OCI-LY7 (cell line): ENCODE measurements around the gene ARHGEF10L.

Experiments
- EZH2phosphoT487 ChIP-seq: fragments of 200-600 bp; sonication (generic); IDR thresholded peaks from 2 replicates; pipeline ENCODE4 v1.6.1; 2018; ENCODE audit warnings: low read depth, borderline replicate concordance, mild to moderate bottlenecking, mixed run types, antibody characterized with exemption, low read length, moderate library complexity, mixed read lengths
- TF ChIP-seq, protein P1 (sequence below): fragments of 200-600 bp; sonication (generic); conservative IDR thresholded peaks from 2 replicates; pipeline ENCODE4 v1.5.1; 2014; ENCODE audit warnings: mild to moderate bottlenecking, antibody characterized with exemption, low read length, moderate library complexity, mixed read lengths

DNA sequence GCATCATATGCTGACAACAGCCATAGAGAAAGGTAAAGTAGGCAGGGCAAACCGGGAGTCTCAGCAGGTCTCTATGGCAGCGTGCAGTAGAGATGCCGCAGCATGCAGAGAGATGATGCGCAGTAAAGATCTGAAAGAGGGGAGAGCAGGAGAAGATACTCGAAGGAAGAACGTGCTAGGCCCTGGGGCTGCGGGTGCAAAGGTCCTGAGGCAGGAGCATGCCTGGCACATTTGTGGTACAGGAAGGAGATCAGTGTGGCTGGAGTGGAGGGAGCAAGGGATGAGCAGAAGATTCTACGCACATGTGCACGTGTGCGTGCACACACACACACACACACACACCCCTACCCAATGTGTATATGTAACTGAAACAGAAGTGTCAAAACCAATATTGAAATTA, 45.0 kb downstream of the ARHGEF10L start:
- TF ChIP-seq, protein P1, sequence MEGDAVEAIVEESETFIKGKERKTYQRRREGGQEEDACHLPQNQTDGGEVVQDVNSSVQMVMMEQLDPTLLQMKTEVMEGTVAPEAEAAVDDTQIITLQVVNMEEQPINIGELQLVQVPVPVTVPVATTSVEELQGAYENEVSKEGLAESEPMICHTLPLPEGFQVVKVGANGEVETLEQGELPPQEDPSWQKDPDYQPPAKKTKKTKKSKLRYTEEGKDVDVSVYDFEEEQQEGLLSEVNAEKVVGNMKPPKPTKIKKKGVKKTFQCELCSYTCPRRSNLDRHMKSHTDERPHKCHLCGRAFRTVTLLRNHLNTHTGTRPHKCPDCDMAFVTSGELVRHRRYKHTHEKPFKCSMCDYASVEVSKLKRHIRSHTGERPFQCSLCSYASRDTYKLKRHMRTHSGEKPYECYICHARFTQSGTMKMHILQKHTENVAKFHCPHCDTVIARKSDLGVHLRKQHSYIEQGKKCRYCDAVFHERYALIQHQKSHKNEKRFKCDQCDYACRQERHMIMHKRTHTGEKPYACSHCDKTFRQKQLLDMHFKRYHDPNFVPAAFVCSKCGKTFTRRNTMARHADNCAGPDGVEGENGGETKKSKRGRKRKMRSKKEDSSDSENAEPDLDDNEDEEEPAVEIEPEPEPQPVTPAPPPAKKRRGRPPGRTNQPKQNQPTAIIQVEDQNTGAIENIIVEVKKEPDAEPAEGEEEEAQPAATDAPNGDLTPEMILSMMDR: no peak
- TF ChIP-seq EZH2phosphoT487: no peak
